ENCODE data around the gene EIF2B5. TPM values are rescaled to one million over a fixed set of nuclear protein-coding genes. Genes with fewer than 3 reads are reported as not detected.
"Not testable (repeated sequence)": the region's sequence is repeated elsewhere in the genome, so short reads cannot be mapped to it uniquely, and the experiment has no call there.

Gene EIF2B5
- polyA plus RNA-seq, 6 donors from 2014 or later, result 31.5 to 54.4 (median 37.7) TPM

- ATAC-seq (ENCODE audit: low read depth in 2 of 2) (peak; percentile 61 to 63), DNase-seq (peak; percentile 49)
- H3K27ac Mint-ChIP-seq, result peak overlapping the region; percentile 61 to 94 (median 90)
- H3K4me3 Mint-ChIP-seq, result peak overlapping the region; percentile 93 to 98 (median 94)
- no peaks in the 10 kb centered on the region for H3K9me3 Mint-ChIP-seq
- no peaks in the 10 kb centered on the region for H3K27me3 Mint-ChIP-seq
- H3K4me1 Mint-ChIP-seq, result peaks cover 23 to 46% (median 38%) of the 10 kb centered on the region in 3 donors
- H3K36me3 Mint-ChIP-seq, result no peaks in the 10 kb centered on the region
Measured at GRCh38 chr3:184155644-184156521, 20.7 kb downstream of the EIF2B5 start.

- Mint-ChIP-seq H3K4me3 (peak overlapping the region; percentile 93 to 98 (median 94)), H3K36me3 (peaks cover 0 to 4% of the 10 kb centered on the region in 2 donors), H3K9me3 (no peaks in the 10 kb centered on the region), H3K4me1 (peaks cover 28 to 49% (median 43%) of the 10 kb centered on the region in 3 donors), H3K27me3 (no peaks in the 10 kb centered on the region), H3K27ac (peak overlapping the region in 3 of 6 donors; percentile 27 to 89 (median 63))
- DNase-seq (no peak), ATAC-seq (ENCODE audit: low read depth in 2 of 2) (no peak)
Measured at GRCh38 chr3:184156522-184156955, 21.4 kb downstream of the EIF2B5 start.

GRCh38 chr3:184157206-184157605, 22.0 kb downstream of the EIF2B5 start:
- H3K27ac Mint-ChIP-seq, result peak overlapping the region in 5 of 6 donors; percentile 55 to 89 (median 70)
- H3K4me1 Mint-ChIP-seq, result peaks cover 30 to 53% (median 45%) of the 10 kb centered on the region in 3 donors
- no peak for ATAC-seq (ENCODE audit: low read depth in 2 of 2)
- DNase-seq, result no peak
- H3K36me3 Mint-ChIP-seq, result peaks cover 0 to 6% of the 10 kb centered on the region in 2 donors
- no peaks in the 10 kb centered on the region for H3K9me3 Mint-ChIP-seq
- H3K4me3 Mint-ChIP-seq, result peak overlapping the region; percentile 83 to 98 (median 94)
- no peaks in the 10 kb centered on the region for H3K27me3 Mint-ChIP-seq

GRCh38 chr3:184158404-184158803, 23.2 kb downstream of the EIF2B5 start:
- Mint-ChIP-seq H3K4me1 (peaks cover 33 to 53% (median 52%) of the 10 kb centered on the region in 3 donors), H3K36me3 (peaks cover 0 to 6% of the 10 kb centered on the region in 2 donors), H3K27ac (peak overlapping the region in 1 of 6 donors; percentile 81), H3K9me3 (no peaks in the 10 kb centered on the region), H3K4me3 (peak overlapping the region in 1 of 8 donors; percentile 71), H3K27me3 (no peaks in the 10 kb centered on the region)
- DNase-seq (no peak), ATAC-seq (ENCODE audit: low read depth in 2 of 2) (no peak)

- H3K27ac Mint-ChIP-seq, result peak overlapping the region in 1 of 6 donors; percentile 81
- DNase-seq (no peak), ATAC-seq (ENCODE audit: low read depth in 2 of 2) (no peak)
- no peak overlapping the region for H3K4me3 Mint-ChIP-seq
- H3K27me3 Mint-ChIP-seq, result no peaks in the 10 kb centered on the region
- H3K9me3 Mint-ChIP-seq, result peaks cover 0 to 1% (median 0%) of the 10 kb centered on the region in 7 donors
- peaks cover 0 to 19% of the 10 kb centered on the region in 2 donors for H3K36me3 Mint-ChIP-seq
- peaks cover 43 to 52% (median 49%) of the 10 kb centered on the region in 3 donors for H3K4me1 Mint-ChIP-seq
Measured at GRCh38 chr3:184160456-184160855, 25.3 kb downstream of the EIF2B5 start.

- H3K4me3 Mint-ChIP-seq; H3K27me3 Mint-ChIP-seq; ATAC-seq (ENCODE audit: low read depth in 2 of 2); H3K9me3 Mint-ChIP-seq; DNase-seq: not testable (repeated sequence)
- peaks cover 27 to 33% (median 31%) of the 10 kb centered on the region in 3 donors for H3K4me1 Mint-ChIP-seq
- H3K27ac Mint-ChIP-seq, result peak overlapping the region in 1 of 6 donors; percentile 66
- H3K36me3 Mint-ChIP-seq, result peaks cover 0 to 25% of the 10 kb centered on the region in 2 donors
Measured at GRCh38 chr3:184162571-184163070, 27.5 kb downstream of the EIF2B5 start.

- Mint-ChIP-seq H3K36me3 (peaks cover 0 to 25% of the 10 kb centered on the region in 2 donors), H3K27me3 (no peaks in the 10 kb centered on the region), H3K4me1 (peaks cover 19 to 24% (median 23%) of the 10 kb centered on the region in 3 donors), H3K9me3 (peaks cover 0 to 1% (median 0%) of the 10 kb centered on the region in 7 donors), H3K27ac (no peak overlapping the region), H3K4me3 (no peak overlapping the region)
- no peak for ATAC-seq (ENCODE audit: low read depth in 2 of 2)
- no peak for DNase-seq
Measured at GRCh38 chr3:184164648-184165330, 29.6 kb downstream of the EIF2B5 start.

- no peak overlapping the region for H3K27ac Mint-ChIP-seq
- H3K9me3 Mint-ChIP-seq, result peaks cover 0 to 1% (median 0%) of the 10 kb centered on the region in 7 donors
- DNase-seq, result no peak
- no peak for ATAC-seq (ENCODE audit: low read depth in 2 of 2)
- no peak overlapping the region for H3K4me3 Mint-ChIP-seq
- H3K27me3 Mint-ChIP-seq, result no peaks in the 10 kb centered on the region
- peaks cover 0 to 25% of the 10 kb centered on the region in 2 donors for H3K36me3 Mint-ChIP-seq
- peaks cover 12 to 19% (median 17%) of the 10 kb centered on the region in 3 donors for H3K4me1 Mint-ChIP-seq
Measured at GRCh38 chr3:184165543-184165942, 30.4 kb downstream of the EIF2B5 start.

GRCh38 chr3:184166671-184167070, 31.5 kb downstream of the EIF2B5 start:
- Mint-ChIP-seq H3K27ac (peak overlapping the region in 1 of 6 donors; percentile 44), H3K4me1 (peaks cover 8 to 23% (median 11%) of the 10 kb centered on the region in 3 donors), H3K9me3 (peaks cover 0 to 1% (median 0%) of the 10 kb centered on the region in 7 donors), H3K36me3 (peaks cover 0 to 30% of the 10 kb centered on the region in 2 donors), H3K27me3 (no peaks in the 10 kb centered on the region), H3K4me3 (peak overlapping the region in 1 of 8 donors; percentile 25)
- ATAC-seq (ENCODE audit: low read depth in 2 of 2), result no peak
- DNase-seq, result no peak

GRCh38 chr3:184167786-184168185, 32.6 kb downstream of the EIF2B5 start:
- no peak for DNase-seq
- no peak for ATAC-seq (ENCODE audit: low read depth in 2 of 2)
- H3K4me3 Mint-ChIP-seq, result no peak overlapping the region
- peaks cover 0 to 33% of the 10 kb centered on the region in 2 donors for H3K36me3 Mint-ChIP-seq
- peaks cover 0 to 1% (median 0%) of the 10 kb centered on the region in 7 donors for H3K9me3 Mint-ChIP-seq
- H3K27me3 Mint-ChIP-seq, result no peaks in the 10 kb centered on the region
- no peak overlapping the region for H3K27ac Mint-ChIP-seq
- peaks cover 1 to 22% (median 8%) of the 10 kb centered on the region in 3 donors for H3K4me1 Mint-ChIP-seq

- ATAC-seq (ENCODE audit: low read depth in 2 of 2), result no peak
- peaks cover 0 to 33% of the 10 kb centered on the region in 2 donors for H3K36me3 Mint-ChIP-seq
Measured at GRCh38 chr3:184168363-184169120, 33.4 kb downstream of the EIF2B5 start.

More at GRCh38 chr3:184168363-184169120, 33.4 kb downstream of the EIF2B5 start:
- Mint-ChIP-seq H3K4me3 (no peak overlapping the region), H3K27me3 (no peaks in the 10 kb centered on the region), H3K4me1 (peaks cover 0 to 22% (median 8%) of the 10 kb centered on the region in 3 donors), H3K9me3 (peaks cover 0 to 1% (median 0%) of the 10 kb centered on the region in 7 donors), H3K27ac (peak overlapping the region in 1 of 6 donors; percentile 20)
- no peak for DNase-seq

Data from naive B cell (primary cell).